Fibroblast of pulmonary artery (primary cell): ENCODE measurements around the gene ZBTB20.

Experiments
- DNase-seq: peaks from one replicate; pipeline ENCODE4 v3.0.0-alpha.2; 2010; ENCODE audit warnings: low read depth
- H3K4me3 ChIP-seq: replicated peaks from 2 replicates; pipeline ENCODE4 v1.5.1; 2011; ENCODE audit warnings: low read depth, mild to moderate bottlenecking, control low read depth, low read length, moderate library complexity
- TF ChIP-seq, protein P1 (sequence below): IDR thresholded peaks from 2 replicates; pipeline ENCODE4 v1.5.1; 2011; ENCODE audit warnings: mild to moderate bottlenecking, control low read depth, low read length, inconsistent platforms; ENCODE audit errors: missing control alignments

Gene ZBTB20

DNA sequence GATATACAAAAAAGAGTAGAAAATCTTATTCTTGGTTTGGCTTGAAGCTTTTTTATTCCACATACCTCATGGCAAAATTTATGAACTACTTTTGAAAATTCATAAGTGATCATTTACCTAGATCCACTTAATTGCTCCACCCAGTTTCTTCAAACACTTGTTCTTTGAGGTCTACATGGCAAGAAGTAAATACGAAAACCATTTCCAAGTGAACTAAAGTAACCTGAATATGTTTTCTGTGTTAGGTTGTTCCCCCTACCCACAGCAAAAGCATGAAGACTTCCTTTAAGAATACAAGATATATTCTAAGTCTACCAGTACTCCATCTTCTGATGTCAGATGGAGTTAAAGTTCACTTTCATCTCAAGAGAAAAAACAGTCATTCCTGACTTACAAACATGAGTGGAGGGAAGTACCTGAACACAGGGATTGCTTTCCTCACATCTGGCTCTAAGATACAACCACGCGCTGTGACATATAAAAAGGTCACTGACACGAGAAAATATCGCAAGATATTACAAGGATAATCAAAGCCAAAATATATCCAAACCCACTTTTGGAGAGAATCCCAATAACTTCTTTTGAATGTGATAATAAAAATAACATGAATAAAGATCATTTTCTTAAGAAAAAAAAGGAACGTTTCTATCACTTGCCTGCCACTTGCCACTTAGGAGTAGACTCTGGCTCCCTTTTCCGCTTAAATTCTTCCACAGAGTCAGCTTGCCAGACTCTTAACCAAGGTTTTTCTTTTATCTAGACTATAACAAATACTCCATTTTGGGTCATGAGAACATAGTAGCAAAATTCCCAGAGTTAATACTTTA is 428.8 kb downstream of the ZBTB20 start:
- no peak for DNase-seq
- no peak overlapping the region for H3K4me3 ChIP-seq
- TF ChIP-seq, protein P1, sequence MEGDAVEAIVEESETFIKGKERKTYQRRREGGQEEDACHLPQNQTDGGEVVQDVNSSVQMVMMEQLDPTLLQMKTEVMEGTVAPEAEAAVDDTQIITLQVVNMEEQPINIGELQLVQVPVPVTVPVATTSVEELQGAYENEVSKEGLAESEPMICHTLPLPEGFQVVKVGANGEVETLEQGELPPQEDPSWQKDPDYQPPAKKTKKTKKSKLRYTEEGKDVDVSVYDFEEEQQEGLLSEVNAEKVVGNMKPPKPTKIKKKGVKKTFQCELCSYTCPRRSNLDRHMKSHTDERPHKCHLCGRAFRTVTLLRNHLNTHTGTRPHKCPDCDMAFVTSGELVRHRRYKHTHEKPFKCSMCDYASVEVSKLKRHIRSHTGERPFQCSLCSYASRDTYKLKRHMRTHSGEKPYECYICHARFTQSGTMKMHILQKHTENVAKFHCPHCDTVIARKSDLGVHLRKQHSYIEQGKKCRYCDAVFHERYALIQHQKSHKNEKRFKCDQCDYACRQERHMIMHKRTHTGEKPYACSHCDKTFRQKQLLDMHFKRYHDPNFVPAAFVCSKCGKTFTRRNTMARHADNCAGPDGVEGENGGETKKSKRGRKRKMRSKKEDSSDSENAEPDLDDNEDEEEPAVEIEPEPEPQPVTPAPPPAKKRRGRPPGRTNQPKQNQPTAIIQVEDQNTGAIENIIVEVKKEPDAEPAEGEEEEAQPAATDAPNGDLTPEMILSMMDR, result no peak

DNA sequence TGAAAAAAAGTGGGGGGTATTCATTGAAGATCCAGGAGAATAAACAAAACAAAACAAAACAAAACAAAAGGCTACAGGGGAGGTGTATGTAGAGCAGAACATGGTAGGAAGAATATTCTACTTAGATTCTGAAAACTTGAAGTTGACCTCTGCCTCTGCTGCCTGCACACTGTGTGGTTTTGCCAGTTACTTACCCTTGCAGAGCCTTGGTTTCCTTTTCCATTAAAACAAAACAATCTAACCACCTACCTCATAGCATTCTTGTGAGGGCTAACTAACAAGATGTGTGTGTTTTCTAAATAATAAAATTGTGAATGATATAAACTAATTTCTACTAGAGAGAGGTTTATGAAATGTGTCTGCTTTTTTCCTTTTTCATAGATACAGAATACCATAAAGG is 430.2 kb downstream of the ZBTB20 start:
- no peak overlapping the region for H3K4me3 ChIP-seq
- DNase-seq, result no peak
- TF ChIP-seq, protein P1, result no peak

- DNase-seq, result no peak
- TF ChIP-seq, protein P1, result no peak
- no peak overlapping the region for H3K4me3 ChIP-seq
Observed at GRCh38 chr3:114716126-114716525, 431.0 kb downstream of the ZBTB20 start.

- no peak for DNase-seq
- TF ChIP-seq, protein P1, result no peak
- H3K4me3 ChIP-seq, result no peak overlapping the region
Observed at GRCh38 chr3:114714957-114715460, 432.1 kb downstream of the ZBTB20 start.

DNA sequence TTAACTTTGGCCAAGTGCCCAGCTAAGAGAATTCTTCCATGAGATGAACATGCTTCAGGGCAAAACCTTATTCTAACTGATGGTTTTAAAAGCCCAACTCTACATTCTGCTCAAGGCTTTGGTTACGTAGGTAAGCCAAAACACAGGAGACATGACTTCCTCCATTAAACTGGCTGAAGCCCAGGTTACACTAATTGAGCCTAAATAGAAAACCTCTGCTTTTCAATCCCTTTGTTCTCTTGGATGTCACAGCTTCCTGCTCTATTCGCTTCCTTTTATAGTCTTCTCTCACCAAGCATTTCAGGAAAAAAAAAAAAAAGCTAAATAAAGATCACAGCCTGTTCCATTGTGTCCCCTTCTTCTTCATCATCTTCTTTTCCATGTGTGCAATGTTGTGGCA is 432.9 kb downstream of the ZBTB20 start:
- TF ChIP-seq, protein P1, result no peak
- peak; percentile 6 for DNase-seq
- H3K4me3 ChIP-seq, result no peak overlapping the region

DNA sequence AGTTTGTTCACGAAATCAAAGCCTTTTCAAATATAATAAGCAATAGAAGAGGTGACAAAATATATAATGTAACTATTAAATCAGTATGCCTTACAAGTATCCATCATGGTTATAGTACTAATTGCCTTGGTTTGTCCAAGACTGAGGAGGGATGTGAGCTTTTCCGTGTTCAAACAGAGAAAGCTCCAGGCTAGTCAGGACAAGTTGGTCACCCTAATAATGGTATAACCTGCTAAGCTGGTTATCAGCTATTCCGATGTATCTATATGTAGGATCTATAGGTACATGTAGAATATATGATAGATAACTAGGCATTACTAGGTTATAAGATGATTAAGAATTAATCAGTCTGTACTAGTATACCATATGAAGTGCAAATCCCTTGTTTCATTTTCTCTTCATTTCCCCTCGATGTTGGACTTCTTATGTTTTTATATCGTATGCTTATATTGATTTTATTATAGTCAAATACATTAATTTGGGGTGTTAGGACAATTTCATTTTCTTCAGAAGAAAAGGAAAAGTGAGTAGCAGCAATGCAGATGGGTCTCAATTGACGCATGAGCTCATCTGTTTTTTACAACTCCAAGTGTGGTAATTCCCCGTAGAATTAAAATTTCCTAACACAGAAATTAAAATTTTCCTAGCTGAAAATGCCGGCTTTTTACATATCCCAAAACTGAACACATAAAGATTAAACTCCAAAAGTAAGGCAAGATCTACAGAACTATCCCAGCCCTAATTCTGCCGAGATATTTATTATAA is 434.2 kb downstream of the ZBTB20 start:
- TF ChIP-seq, protein P1, result no peak
- no peak for DNase-seq
- H3K4me3 ChIP-seq, result no peak overlapping the region
